ENCODE results near the gene NELFA. TPM values are rescaled to one million over a fixed set of nuclear protein-coding genes. Genes with fewer than 3 reads are reported as not detected.

The NELFA gene
- total and polyA plus RNA-seq, 10 of the 15 experiments (the other 5 are each of a cell fraction or from before 2014, with no cell fraction given), result 0.39 to 38.6 (median 16.7) TPM

DNA sequence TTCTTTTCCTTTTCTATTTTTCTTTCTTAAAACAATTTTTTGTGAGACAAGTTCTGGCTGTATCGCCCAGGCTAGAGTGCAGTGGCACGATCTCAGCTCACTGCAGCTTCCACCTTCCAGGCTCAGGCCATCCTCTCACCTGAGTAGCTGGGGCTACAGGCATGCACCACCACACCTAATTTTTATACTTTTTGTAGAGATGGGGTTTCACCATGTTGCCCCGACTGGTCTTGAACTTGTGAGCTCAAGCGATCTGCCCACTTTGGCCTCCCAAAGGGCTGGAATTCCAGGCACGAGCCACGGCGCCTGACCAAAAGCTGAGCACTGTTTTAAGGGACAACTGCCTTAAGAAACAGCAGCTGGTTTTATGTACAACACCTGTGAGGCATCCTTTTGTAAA is 41.0 kb upstream of the NELFA start:
- H4K20me1 ChIP-seq (ENCODE audit: control insufficient read depth, insufficient read depth), result no peaks in the 10 kb centered on the region
- no peak for DNase-seq (ENCODE audit: low read depth, low spot score)
- H3K9ac ChIP-seq (ENCODE audit: control insufficient read depth, insufficient read depth, low read length), result no peak overlapping the region
- H3K9me3 ChIP-seq (replicated peaks; ENCODE audit: control insufficient read depth, insufficient read depth, low read length), result no peaks in the 10 kb centered on the region
- no peaks in the 10 kb centered on the region for H3K36me3 ChIP-seq (ENCODE audit: control insufficient read depth in 2 of 2, insufficient read depth in 2 of 2, low read length in 1 of 2)
- in situ Hi-C loops (cut with MboI) (no loop called here), intact Hi-C loops (cut with micrococcal nuclease; ENCODE audit: unreplicated experiment) (no loop called here)
- H3K4me1 ChIP-seq (ENCODE audit: control insufficient read depth, insufficient read depth, low read length), result no peaks in the 10 kb centered on the region
- H3K27ac ChIP-seq (ENCODE audit: control insufficient read depth, insufficient read depth), result no peak overlapping the region
- SMC1A ChIA-PET (ENCODE audit: uncharacterized antibody, unreplicated experiment), result no interaction called here
- no peak for FAIRE-seq
- 69% methylated on average over 7 of the region's 7 CpGs for WGBS (ENCODE audit: insufficient coverage, insufficient replicate concordance, low lambda C conversion rate, missing lambda C conversion rate)
- no peak overlapping the region for H3K4me2 ChIP-seq (ENCODE audit: control insufficient read depth, insufficient read depth)
- no peak overlapping the region for H2AFZ ChIP-seq (ENCODE audit: control insufficient read depth, low read depth, low read length)
- no TSS peak for BruUV-seq (replicated peaks)
- H3K4me3 ChIP-seq, result no peak overlapping the region
- RAD21 ChIA-PET (ENCODE audit: unreplicated experiment), result no interaction called here
- TF ChIP-seq YBX1 (IDR thresholded peaks at IDR 0.05) (no peak), CEBPB (IDR thresholded peaks at IDR 0.05; ENCODE audit: borderline replicate concordance in 1 of 2, low read depth in 2 of 2, low read length in 2 of 2) (no peak), POLR2A (IDR thresholded peaks at IDR 0.05; ENCODE audit: low read depth, low read length) (no peak), NFXL1 (IDR thresholded peaks at IDR 0.05; ENCODE audit: borderline replicate concordance) (no peak), JUNB (IDR thresholded peaks at IDR 0.05) (no peak), CREM (IDR thresholded peaks at IDR 0.05; ENCODE audit: low read depth) (no peak), CBX5 (IDR thresholded peaks at IDR 0.05; ENCODE audit: low read depth) (no peak), RUNX3 (IDR thresholded peaks at IDR 0.05; ENCODE audit: low read length) (no peak)
- TF ChIP-seq, protein P1, sequence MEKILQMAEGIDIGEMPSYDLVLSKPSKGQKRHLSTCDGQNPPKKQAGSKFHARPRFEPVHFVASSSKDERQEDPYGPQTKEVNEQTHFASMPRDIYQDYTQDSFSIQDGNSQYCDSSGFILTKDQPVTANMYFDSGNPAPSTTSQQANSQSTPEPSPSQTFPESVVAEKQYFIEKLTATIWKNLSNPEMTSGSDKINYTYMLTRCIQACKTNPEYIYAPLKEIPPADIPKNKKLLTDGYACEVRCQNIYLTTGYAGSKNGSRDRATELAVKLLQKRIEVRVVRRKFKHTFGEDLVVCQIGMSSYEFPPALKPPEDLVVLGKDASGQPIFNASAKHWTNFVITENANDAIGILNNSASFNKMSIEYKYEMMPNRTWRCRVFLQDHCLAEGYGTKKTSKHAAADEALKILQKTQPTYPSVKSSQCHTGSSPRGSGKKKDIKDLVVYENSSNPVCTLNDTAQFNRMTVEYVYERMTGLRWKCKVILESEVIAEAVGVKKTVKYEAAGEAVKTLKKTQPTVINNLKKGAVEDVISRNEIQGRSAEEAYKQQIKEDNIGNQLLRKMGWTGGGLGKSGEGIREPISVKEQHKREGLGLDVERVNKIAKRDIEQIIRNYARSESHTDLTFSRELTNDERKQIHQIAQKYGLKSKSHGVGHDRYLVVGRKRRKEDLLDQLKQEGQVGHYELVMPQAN (conservative IDR thresholded peaks at IDR 0.05), result no peak
- TF ChIP-seq, protein P2, sequence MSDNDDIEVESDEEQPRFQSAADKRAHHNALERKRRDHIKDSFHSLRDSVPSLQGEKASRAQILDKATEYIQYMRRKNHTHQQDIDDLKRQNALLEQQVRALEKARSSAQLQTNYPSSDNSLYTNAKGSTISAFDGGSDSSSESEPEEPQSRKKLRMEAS (IDR thresholded peaks at IDR 0.05; ENCODE audit: low read depth, low read length), result no peak
- POLR2A ChIA-PET, result interaction anchor here (0.6 kb wide), 1 partner anchor 156 kb away, joined by 5 read pairs; no protein-coding TSS in a partner anchor
- ATAC-seq, result no peak
- H3K79me2 ChIP-seq (ENCODE audit: control insufficient read depth, insufficient read depth, low read length), result no peaks in the 10 kb centered on the region
- no peaks in the 10 kb centered on the region; a peak in 1 of 4 replicates for H3K27me3 ChIP-seq (replicated peaks in 1 of 2; ENCODE audit: control insufficient read depth in 2 of 2, insufficient read depth in 2 of 2, low read length in 1 of 2)
- CTCF ChIA-PET, result interaction anchor here (0.7 kb wide), 1 partner anchor 301 kb away, joined by 3 read pairs; no protein-coding TSS in a partner anchor

All from GM12878 (cell line).